H54 (cell line): ENCODE results near the gene LIMCH1.
"Not testable (repeated sequence)": the region's sequence is repeated elsewhere in the genome, so short reads cannot be mapped to it uniquely, and the experiment has no call there.

Experiments used
- DNase-seq: peaks from one replicate; pipeline ENCODE4 v3.0.0; 2011; ENCODE audit warnings: low spot score, mixed read lengths; ENCODE audit not compliant: insufficient read length
- FAIRE-seq: peaks from 3 replicates; lab custom pipeline; 2011; peaks lifted over from hg19 to GRCh38; lab: Jason Lieb, UNC
- POLR2A ChIP-seq: IDR thresholded peaks from 2 replicates; pipeline ENCODE4 v1.6.1; 2011; ENCODE audit warnings: low read depth, mild to moderate bottlenecking, low read length

Gene LIMCH1

DNA sequence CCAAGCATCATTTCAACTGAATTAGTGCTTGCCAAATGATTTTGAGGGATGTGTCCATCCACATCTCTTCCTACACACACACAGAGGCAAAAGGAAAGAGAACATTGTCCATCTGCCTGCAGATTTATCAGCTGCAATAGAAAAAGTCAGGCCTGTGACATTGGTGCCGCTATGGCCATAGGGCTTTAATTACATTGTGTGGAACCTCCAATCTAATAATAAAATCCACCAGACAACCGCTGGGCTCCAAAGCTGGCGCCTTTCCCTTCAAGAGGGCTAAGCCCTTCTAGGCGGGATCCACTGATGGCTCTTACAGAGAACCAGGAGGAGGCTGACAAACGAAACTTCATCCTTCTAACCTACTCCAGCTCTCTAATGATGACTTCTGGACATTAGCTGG is 150.0 kb downstream of the LIMCH1 start:
- TF ChIP-seq POLR2A, result no peak
- DNase-seq, result no peak
- FAIRE-seq, result no peak

DNA sequence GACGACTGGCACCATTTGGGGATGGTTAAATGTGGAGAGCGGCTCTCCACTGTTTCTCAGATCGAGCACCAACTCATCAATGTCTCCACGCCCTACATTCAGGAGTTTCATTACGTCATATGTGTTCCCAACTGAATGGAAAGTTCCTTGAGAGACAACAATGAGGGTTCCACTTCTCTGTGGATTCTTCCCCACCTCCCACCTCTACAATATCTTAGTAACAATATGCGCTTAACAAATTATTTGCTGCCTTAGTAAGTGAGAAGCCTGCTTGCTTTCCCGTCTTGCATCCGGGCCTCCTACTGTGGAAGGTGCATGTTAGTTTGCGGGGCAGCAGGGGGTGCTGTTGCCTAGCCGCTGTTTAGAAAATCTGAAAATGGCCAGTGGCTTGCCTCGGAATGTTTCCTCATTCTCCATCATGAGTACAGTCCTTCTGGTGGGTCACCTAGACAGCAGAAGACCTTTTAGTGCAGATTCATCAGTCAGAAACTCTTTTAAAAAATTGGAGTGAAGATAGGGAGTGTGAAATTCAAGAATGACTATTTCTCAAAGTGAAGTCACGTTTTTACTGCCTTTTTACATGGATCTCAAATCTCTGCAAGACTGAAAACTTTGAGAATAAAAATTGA is 154.9 kb downstream of the LIMCH1 start:
- TF ChIP-seq POLR2A, result no peak
- DNase-seq, result peak; percentile 6
- FAIRE-seq, result peak; percentile 52

DNA sequence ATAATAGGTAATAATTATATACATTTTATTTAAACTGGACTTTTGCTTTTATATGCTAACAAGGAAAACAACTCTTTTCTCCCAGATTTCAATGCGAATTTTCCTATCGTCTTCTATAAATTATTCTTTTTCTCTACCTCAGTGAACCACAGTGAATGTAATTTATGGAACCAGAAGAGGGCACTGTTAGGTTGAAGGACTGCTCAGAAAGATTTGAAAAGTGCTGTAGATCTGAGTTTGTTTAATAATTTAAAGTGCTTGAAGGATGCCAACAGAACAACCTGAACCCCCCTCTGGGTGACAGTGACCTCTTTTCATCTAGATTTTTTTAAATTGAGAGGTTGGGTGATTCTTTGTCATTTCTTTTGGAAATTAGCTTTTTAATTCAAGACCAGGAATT is 155.7 kb downstream of the LIMCH1 start:
- no peak for DNase-seq
- no peak for TF ChIP-seq POLR2A
- no peak for FAIRE-seq

DNA sequence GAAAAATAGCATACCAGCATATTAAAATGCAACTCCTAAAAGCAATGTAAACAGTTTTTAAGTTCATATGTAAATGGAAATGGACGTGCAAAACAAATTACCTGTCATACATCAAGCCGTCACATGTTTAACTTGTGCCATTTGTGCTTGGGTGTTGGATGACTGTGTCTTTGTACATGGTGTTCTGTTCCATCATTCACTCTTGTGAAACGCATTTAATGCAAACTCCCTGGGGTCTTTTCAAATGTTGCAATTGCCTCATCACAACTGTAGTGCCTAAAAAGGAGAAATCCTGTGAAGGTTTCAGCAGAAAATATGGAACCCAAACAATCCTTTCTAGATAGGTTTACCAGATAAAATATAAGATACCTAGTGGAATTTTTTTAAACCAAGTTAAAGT is 158.2 kb downstream of the LIMCH1 start:
- FAIRE-seq (no peak), DNase-seq (no peak)
- TF ChIP-seq POLR2A, result no peak

DNA sequence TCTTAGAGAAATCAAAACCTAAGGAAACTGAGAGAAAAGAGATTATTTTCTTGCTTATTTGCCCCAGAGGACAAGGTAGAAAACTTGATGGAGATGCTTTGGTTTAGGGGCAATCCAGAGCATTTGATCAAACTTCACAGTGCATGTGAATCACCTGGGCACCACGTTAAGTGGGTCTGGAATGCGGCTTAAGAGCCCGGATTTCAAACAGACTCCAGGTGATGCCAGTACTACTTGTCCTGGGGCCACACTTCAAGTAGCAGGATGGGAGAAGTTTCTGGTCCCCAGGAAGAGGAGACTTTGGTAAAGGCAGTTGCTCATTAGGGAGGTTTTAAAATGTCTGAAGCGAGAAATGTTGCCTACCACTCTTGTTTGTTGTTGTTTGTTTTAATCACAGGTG is 158.8 kb downstream of the LIMCH1 start:
- no peak for TF ChIP-seq POLR2A
- FAIRE-seq (no peak), DNase-seq (no peak)

DNA sequence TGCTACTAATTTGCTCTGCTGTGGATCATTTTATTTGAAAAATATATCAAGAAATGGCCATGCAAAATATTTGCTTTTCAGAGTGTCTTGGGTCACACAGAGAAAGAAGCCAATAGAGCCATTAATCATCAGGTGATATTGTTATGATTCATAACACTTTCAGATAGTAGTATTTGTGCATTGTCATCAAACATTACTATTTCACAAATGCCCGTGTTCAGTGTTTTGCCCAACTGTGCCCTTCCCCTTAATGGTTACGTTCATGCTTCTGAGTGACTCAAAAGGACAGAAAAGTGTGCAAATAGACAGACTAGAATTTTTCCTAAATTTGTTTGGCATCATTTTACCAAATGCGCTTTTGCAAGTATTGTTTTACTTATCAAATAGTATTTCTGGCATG is 164.0 kb downstream of the LIMCH1 start:
- FAIRE-seq, result no peak
- TF ChIP-seq POLR2A, result no peak
- DNase-seq, result no peak

DNA sequence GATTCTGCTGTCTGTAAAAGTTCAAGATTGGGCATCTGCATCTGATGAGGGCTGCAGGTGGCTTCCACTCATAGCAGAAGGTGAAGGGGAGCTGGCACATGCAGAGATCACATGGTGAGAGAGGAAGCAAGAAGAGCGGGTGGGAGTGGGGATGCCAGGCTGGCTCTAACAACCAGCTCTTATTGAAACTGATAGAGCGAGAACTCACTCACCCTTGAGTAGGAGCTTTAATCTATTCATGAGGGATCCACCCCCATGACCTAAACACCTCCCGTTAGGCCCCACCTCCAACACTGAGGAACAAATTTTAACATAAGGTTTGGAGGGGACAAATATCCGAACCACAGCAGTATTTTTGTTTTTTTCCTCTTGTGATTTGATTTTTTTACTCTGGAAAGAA is 164.8 kb downstream of the LIMCH1 start:
- TF ChIP-seq POLR2A, result no peak
- no peak for DNase-seq
- no peak for FAIRE-seq

DNA sequence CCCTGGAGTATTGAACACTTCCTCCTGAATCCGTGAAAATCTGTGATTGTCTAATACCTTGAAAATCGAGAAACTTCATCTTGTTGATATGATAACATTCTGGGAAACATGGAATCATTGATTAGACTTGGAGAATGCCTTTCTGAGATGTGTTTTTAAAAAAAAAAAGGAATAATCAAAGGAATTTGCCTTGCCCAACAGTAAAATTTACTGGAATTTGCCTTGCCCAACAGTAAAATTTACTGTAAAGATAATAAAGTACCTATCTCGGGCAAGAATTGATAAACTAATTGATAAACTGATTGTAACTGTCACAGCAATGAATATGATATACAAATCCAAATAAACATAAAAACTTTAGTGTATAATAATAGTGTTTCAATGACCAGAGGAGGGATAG is 165.8 kb downstream of the LIMCH1 start:
- FAIRE-seq (no peak), DNase-seq (no peak)
- no peak for TF ChIP-seq POLR2A

DNA sequence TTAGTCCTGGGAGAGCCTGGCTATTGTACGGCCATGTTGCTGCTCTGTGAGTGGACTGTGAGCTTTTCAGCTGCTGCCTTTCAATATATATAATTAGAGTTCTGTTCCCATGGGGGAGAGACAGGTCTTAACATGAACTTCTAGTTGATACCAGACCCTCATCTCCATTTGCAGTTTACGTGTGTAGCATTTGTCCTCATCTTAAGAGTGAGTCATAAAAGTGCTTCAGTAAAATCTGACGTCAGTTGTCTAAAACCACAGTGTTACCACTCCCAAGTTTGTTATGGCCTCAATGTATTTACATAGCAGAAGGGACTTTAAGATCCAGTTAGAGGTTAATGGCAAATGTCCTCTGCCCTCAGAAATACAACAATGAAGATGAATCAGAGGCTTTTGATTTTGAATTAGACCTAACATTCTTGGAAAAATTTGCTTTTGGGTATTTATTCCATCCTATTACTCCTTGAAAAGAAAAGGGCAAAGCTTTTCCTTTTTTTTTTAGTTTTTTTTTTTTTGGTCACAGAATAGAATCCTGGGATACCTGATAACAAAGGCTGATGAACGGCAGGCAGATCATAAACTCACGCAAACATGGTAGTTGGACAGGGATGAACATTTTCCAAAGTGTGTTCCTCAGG is 172.0 kb downstream of the LIMCH1 start:
- no peak for TF ChIP-seq POLR2A
- FAIRE-seq, result peak; percentile 23
- DNase-seq, result no peak

DNA sequence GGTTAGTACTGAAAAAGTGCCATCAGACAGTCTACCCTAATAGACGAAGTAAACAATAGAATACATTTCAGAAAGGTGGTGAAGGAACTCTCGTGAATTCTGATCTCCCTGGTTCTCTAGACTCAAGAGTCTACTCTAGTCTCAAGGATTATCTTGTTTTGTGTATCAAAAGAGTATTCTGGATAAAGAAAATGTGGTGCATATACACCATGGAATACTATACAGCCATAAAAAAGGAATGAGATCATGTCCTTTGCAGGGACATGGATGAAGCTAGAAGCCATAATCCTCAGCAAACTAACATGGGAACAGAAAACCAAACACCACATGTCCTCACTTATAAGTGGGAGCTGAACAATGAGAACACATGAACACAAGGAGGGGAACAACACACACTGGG is 173.7 kb downstream of the LIMCH1 start:
- not testable (repeated sequence) for DNase-seq, FAIRE-seq

DNA sequence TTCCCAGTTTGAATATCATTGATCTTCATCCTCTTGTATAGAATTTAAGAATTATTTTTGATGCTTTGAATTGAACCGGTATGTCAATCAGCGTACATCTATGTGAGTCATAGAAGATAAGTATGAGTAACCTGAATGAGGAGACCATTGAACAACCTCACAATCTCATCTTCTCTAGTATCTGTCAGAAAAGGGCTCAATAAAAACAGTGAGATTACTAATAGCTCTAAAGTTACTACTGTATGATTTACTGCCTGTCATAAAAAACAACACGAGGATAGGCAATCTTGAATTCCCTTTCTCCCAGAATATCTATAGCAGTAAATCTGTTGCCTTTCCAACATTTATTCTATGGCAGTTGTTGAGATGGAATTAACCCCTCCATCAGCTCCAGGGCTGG is 174.5 kb downstream of the LIMCH1 start:
- no peak for DNase-seq
- no peak for TF ChIP-seq POLR2A
- FAIRE-seq, result no peak

DNA sequence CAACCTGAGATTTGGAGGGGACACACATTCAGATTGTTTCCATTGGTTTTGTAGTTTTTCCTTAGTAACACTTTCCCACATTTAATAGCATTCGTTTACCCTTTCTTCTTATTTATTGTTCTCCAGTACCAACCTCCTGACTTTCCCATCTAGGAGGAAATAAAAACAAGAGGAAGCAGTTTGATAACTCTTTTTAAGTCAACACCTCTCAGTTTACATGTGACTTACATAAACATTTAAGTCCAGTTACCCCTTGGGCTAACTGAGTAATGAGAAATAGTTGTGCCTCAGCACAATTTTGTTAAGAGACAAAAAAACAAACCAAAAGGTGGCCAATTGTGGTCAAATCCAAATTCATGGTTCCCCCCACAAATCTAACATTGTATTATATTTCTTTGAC is 175.8 kb downstream of the LIMCH1 start:
- no peak for TF ChIP-seq POLR2A
- no peak for FAIRE-seq

DNA sequence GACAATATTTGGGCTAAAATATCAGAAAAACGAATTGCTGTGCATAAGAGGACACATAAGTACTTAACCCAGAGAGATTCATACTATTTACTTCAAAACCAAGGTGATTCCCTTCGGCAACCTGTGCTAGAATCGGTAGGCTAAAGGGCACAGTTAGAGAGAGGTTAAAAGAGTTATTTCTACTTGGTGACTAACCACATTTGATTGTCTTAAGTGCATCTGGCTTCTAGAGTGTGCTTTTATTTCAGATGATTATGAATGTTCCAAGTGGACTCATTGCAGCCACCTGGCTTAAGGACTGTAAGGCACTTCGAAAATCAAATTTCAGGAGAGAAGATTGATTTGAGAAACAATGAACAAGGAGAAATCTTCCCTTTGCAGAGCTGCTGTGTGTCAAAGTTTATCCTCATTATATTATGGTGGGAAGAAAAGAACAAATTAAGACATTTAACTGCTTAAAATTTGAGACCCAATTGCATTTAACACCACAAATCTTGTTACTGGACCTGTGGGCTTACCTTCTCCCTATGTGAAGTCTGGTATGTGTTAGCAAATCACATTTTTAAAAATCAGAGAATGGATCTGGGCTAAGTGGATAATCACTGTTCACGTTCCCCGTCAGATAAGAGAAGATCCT is 176.5 kb downstream of the LIMCH1 start:
- no peak for TF ChIP-seq POLR2A
- FAIRE-seq, result no peak
- DNase-seq, result no peak

More for the DNA sequence above, 175.8 kb downstream of the LIMCH1 start:
- no peak for DNase-seq

DNA sequence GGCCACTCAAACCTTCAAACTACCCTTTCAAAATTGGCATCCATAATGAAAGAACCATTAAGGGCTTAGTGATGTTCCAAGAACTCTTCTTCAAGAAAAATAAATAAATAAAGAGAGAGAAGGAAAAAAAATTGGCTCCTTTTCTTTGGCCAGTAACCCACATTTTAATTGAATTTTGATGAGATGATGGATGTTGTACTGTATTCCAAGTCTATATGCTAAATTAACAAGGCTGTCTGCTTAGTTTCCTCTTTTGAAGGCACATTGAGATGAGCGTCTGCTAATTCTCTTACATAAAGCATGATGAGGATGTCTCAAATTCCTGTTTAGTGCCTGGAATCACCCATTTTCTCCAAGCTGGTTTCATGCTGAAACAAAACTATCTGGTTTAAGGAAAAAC is 177.2 kb downstream of the LIMCH1 start:
- DNase-seq (no peak), FAIRE-seq (no peak)
- no peak for TF ChIP-seq POLR2A

DNA sequence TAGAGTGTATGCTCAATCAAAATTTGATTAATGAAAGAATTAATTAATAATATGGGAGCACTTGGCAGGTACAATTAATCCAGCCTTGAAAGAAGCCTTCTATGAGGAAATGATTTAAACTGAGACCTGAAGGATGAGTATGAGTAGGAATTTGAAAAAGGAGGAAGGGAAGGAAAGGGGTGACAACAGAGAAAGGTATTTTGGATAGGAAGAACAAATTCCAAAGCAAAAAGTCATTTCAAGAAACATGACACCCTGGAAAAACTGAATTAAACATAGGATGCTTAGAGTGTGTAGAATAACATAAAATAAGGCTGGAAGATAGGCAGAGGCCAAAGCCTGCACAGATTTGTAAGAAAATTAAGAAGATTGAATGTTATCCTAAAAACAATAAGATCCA is 180.9 kb downstream of the LIMCH1 start:
- TF ChIP-seq POLR2A, result no peak
- DNase-seq (no peak), FAIRE-seq (no peak)
